Measurements from ENCODE around the gene FANCM.

Gene FANCM

DNA sequence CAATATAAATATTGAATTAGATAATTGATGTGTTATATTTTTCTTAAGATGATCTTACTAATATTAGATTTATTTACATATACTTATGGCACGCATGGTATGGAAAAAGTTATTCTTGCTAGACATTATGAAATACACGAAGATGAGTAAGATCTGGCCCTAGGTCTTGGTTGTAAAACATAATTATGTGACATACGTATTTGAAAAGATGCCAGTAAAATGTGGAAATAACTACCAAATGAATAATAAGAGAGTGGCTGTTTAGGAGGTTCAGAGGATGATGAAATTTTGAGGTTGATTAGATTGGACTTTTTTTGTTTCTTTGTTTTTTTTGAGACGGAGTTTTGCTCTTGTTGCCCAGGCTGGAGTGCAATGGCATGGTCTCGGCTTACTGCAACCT, 41.3 kb downstream of the FANCM start:
- H3K36me3 ChIP-seq (ENCODE audit: control insufficient read depth, insufficient read depth, low read length) = no peaks in the 10 kb centered on the region
- no peak overlapping the region for H3K27ac ChIP-seq (ENCODE audit: insufficient read depth, low read length, poor library complexity, severe bottlenecking)
- no peaks in the 10 kb centered on the region for H3K27me3 ChIP-seq (replicated peaks; ENCODE audit: control insufficient read depth, insufficient read depth, low read length, poor library complexity, severe bottlenecking)
- DNase-seq = no peak
- H3K4me3 ChIP-seq (ENCODE audit: insufficient read depth, low read depth, low read length, poor library complexity, severe bottlenecking) = no peak overlapping the region
- H3K4me1 ChIP-seq (ENCODE audit: control insufficient read depth, insufficient read depth, low read length, poor library complexity, severe bottlenecking) = no peaks in the 10 kb centered on the region
- no peaks in the 10 kb centered on the region for H3K9me3 ChIP-seq (ENCODE audit: control insufficient read depth, low read length)

GRCh38 chr14:45181329-45181728, 45.6 kb downstream of the FANCM start:
- no peaks in the 10 kb centered on the region for H3K4me1 ChIP-seq (ENCODE audit: control insufficient read depth, insufficient read depth, low read length, poor library complexity, severe bottlenecking)
- no peaks in the 10 kb centered on the region for H3K9me3 ChIP-seq (ENCODE audit: control insufficient read depth, low read length)
- no peak overlapping the region for H3K4me3 ChIP-seq (ENCODE audit: insufficient read depth, low read depth, low read length, poor library complexity, severe bottlenecking)
- no peak overlapping the region for H3K27ac ChIP-seq (ENCODE audit: insufficient read depth, low read length, poor library complexity, severe bottlenecking)
- no peaks in the 10 kb centered on the region for H3K36me3 ChIP-seq (ENCODE audit: control insufficient read depth, insufficient read depth, low read length)
- no peaks in the 10 kb centered on the region for H3K27me3 ChIP-seq (replicated peaks; ENCODE audit: control insufficient read depth, insufficient read depth, low read length, poor library complexity, severe bottlenecking)
- no peak for DNase-seq

- Histone ChIP-seq H3K4me1 (ENCODE audit: control insufficient read depth, insufficient read depth, low read length, poor library complexity, severe bottlenecking) (no peaks in the 10 kb centered on the region), H3K9me3 (ENCODE audit: control insufficient read depth, low read length) (no peaks in the 10 kb centered on the region), H3K27me3 (replicated peaks; ENCODE audit: control insufficient read depth, insufficient read depth, low read length, poor library complexity, severe bottlenecking) (no peaks in the 10 kb centered on the region), H3K36me3 (ENCODE audit: control insufficient read depth, insufficient read depth, low read length) (no peaks in the 10 kb centered on the region), H3K27ac (ENCODE audit: insufficient read depth, low read length, poor library complexity, severe bottlenecking) (no peak overlapping the region), H3K4me3 (ENCODE audit: insufficient read depth, low read depth, low read length, poor library complexity, severe bottlenecking) (no peak overlapping the region)
- DNase-seq = no peak
Measured at GRCh38 chr14:45181806-45182205, 46.1 kb downstream of the FANCM start.

DNA sequence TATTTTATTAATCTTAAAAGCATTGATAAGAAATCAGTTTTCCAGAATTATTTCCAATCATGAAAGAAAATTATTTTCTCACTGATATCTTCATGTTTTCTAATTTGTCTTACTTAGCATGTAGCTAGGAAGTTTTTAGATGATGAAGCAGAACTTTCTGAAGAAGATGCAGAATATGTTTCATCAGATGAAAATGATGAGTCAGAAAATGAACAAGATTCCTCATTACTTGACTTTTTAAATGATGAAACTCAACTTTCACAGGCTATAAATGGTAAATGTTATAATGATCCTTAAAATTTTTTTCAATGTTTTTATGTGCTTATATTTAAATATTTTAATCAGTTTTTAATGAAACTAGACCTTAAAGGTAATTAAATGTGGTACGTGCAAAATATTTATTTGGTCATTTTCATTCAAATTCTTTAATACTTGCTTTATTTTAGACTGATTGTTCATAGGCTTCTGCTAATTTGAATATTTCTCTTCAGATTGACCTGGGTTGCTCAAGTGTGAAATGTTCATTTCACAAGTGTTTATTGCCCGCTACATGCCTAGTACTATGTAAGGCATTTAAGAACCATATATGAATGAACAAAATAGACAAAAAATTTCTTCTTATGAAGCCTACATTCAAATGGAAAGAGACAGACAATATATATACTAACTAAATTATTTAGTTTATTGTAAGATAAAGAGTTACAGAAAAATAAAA, 49.5 kb downstream of the FANCM start:
- H3K4me3 ChIP-seq (ENCODE audit: insufficient read depth, low read depth, low read length, poor library complexity, severe bottlenecking) = no peak overlapping the region
- H3K27ac ChIP-seq (ENCODE audit: insufficient read depth, low read length, poor library complexity, severe bottlenecking) = no peak overlapping the region
- H3K27me3 ChIP-seq (replicated peaks; ENCODE audit: control insufficient read depth, insufficient read depth, low read length, poor library complexity, severe bottlenecking) = no peaks in the 10 kb centered on the region
- H3K4me1 ChIP-seq (ENCODE audit: control insufficient read depth, insufficient read depth, low read length, poor library complexity, severe bottlenecking) = no peaks in the 10 kb centered on the region
- DNase-seq = no peak
- H3K36me3 ChIP-seq (ENCODE audit: control insufficient read depth, insufficient read depth, low read length) = peaks cover 4% of the 10 kb centered on the region
- H3K9me3 ChIP-seq (ENCODE audit: control insufficient read depth, low read length) = no peaks in the 10 kb centered on the region

GRCh38 chr14:45194964-45195363, 59.2 kb downstream of the FANCM start:
- Histone ChIP-seq H3K36me3 (ENCODE audit: control insufficient read depth, insufficient read depth, low read length) (no peaks in the 10 kb centered on the region), H3K27ac (ENCODE audit: insufficient read depth, low read length, poor library complexity, severe bottlenecking) (no peak overlapping the region), H3K9me3 (ENCODE audit: control insufficient read depth, low read length) (no peaks in the 10 kb centered on the region), H3K4me1 (ENCODE audit: control insufficient read depth, insufficient read depth, low read length, poor library complexity, severe bottlenecking) (no peaks in the 10 kb centered on the region), H3K27me3 (replicated peaks; ENCODE audit: control insufficient read depth, insufficient read depth, low read length, poor library complexity, severe bottlenecking) (no peaks in the 10 kb centered on the region), H3K4me3 (ENCODE audit: insufficient read depth, low read depth, low read length, poor library complexity, severe bottlenecking) (no peak overlapping the region)
- no peak for DNase-seq

DNA sequence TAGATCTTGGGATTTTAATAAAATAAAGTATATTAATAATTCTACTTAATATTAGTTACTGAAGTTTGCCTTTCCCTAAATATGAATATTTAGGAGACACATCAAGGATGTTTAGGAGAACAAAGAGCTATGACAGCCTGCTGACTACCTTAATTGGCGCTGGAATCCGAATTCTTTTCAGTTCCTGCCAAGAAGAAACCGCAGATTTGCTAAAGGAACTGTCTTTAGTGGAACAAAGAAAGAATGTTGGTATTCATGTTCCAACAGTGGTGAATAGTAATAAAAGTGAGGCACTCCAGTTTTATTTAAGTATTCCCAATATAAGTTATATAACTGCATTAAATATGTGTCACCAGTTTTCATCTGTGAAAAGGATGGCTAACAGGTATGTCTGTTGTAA, 62.8 kb downstream of the FANCM start:
- DNase-seq = no peak
- Histone ChIP-seq H3K36me3 (ENCODE audit: control insufficient read depth, insufficient read depth, low read length) (no peaks in the 10 kb centered on the region), H3K4me3 (ENCODE audit: insufficient read depth, low read depth, low read length, poor library complexity, severe bottlenecking) (no peak overlapping the region), H3K27ac (ENCODE audit: insufficient read depth, low read length, poor library complexity, severe bottlenecking) (no peak overlapping the region), H3K27me3 (replicated peaks; ENCODE audit: control insufficient read depth, insufficient read depth, low read length, poor library complexity, severe bottlenecking) (no peaks in the 10 kb centered on the region), H3K9me3 (ENCODE audit: control insufficient read depth, low read length) (no peaks in the 10 kb centered on the region), H3K4me1 (ENCODE audit: control insufficient read depth, insufficient read depth, low read length, poor library complexity, severe bottlenecking) (no peaks in the 10 kb centered on the region)

- no peaks in the 10 kb centered on the region for H3K27me3 ChIP-seq (replicated peaks; ENCODE audit: control insufficient read depth, insufficient read depth, low read length, poor library complexity, severe bottlenecking)
- no peaks in the 10 kb centered on the region for H3K36me3 ChIP-seq (ENCODE audit: control insufficient read depth, insufficient read depth, low read length)
- H3K4me1 ChIP-seq (ENCODE audit: control insufficient read depth, insufficient read depth, low read length, poor library complexity, severe bottlenecking) = no peaks in the 10 kb centered on the region
- no peaks in the 10 kb centered on the region for H3K9me3 ChIP-seq (ENCODE audit: control insufficient read depth, low read length)
- H3K27ac ChIP-seq (ENCODE audit: insufficient read depth, low read length, poor library complexity, severe bottlenecking) = no peak overlapping the region
- DNase-seq = no peak
- H3K4me3 ChIP-seq (ENCODE audit: insufficient read depth, low read depth, low read length, poor library complexity, severe bottlenecking) = no peak overlapping the region
Measured at GRCh38 chr14:45199230-45199629, 63.5 kb downstream of the FANCM start.

GRCh38 chr14:45201905-45202304, 66.2 kb downstream of the FANCM start:
- Histone ChIP-seq H3K36me3 (ENCODE audit: control insufficient read depth, insufficient read depth, low read length) (no peaks in the 10 kb centered on the region), H3K27me3 (replicated peaks; ENCODE audit: control insufficient read depth, insufficient read depth, low read length, poor library complexity, severe bottlenecking) (no peaks in the 10 kb centered on the region), H3K4me3 (ENCODE audit: insufficient read depth, low read depth, low read length, poor library complexity, severe bottlenecking) (no peak overlapping the region), H3K27ac (ENCODE audit: insufficient read depth, low read length, poor library complexity, severe bottlenecking) (no peak overlapping the region), H3K4me1 (ENCODE audit: control insufficient read depth, insufficient read depth, low read length, poor library complexity, severe bottlenecking) (no peaks in the 10 kb centered on the region), H3K9me3 (ENCODE audit: control insufficient read depth, low read length) (no peaks in the 10 kb centered on the region)
- no peak for DNase-seq

GRCh38 chr14:45204241-45204640, 68.5 kb downstream of the FANCM start:
- H3K9me3 ChIP-seq (ENCODE audit: control insufficient read depth, low read length) = no peaks in the 10 kb centered on the region
- H3K27me3 ChIP-seq (replicated peaks; ENCODE audit: control insufficient read depth, insufficient read depth, low read length, poor library complexity, severe bottlenecking) = no peaks in the 10 kb centered on the region
- H3K36me3 ChIP-seq (ENCODE audit: control insufficient read depth, insufficient read depth, low read length) = no peaks in the 10 kb centered on the region
- H3K27ac ChIP-seq (ENCODE audit: insufficient read depth, low read length, poor library complexity, severe bottlenecking) = no peak overlapping the region
- H3K4me1 ChIP-seq (ENCODE audit: control insufficient read depth, insufficient read depth, low read length, poor library complexity, severe bottlenecking) = no peaks in the 10 kb centered on the region
- no peak overlapping the region for H3K4me3 ChIP-seq (ENCODE audit: insufficient read depth, low read depth, low read length, poor library complexity, severe bottlenecking)
- no peak for DNase-seq

DNA sequence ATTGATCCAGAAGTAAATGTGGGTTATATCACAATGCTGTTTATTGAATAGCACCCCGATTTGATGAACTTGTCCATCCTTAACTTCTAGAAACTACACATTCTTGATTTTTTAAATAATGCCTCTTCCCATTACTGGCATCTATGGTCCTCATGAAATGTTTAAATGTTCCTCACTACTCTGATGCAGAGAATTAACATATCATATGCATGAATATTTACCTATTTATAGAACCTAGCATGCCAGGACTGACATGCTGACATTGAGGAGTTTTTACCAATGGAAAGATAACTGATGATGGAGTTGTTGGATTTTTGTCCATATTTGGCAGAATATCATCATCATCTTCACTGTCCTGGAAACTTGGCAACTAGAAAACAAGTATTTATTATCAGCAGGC, 74.4 kb downstream of the FANCM start:
- Histone ChIP-seq H3K36me3 (ENCODE audit: control insufficient read depth, insufficient read depth, low read length) (peaks cover 13% of the 10 kb centered on the region), H3K9me3 (ENCODE audit: control insufficient read depth, low read length) (no peaks in the 10 kb centered on the region), H3K27me3 (replicated peaks; ENCODE audit: control insufficient read depth, insufficient read depth, low read length, poor library complexity, severe bottlenecking) (no peaks in the 10 kb centered on the region), H3K4me1 (ENCODE audit: control insufficient read depth, insufficient read depth, low read length, poor library complexity, severe bottlenecking) (no peaks in the 10 kb centered on the region), H3K4me3 (ENCODE audit: insufficient read depth, low read depth, low read length, poor library complexity, severe bottlenecking) (no peak overlapping the region), H3K27ac (ENCODE audit: insufficient read depth, low read length, poor library complexity, severe bottlenecking) (no peak overlapping the region)
- no peak for DNase-seq
